DMS 273 treated with DMSO at 0.1 percent for 48 hours (cell line): Measurements from ENCODE around the gene ZNF408.
"Not testable (repeated sequence)": the region's sequence is repeated elsewhere in the genome, so short reads cannot be mapped to it uniquely, and the experiment has no call there.

Experiments
- DNase-seq: peaks from one replicate; lab custom pipeline; 2025; lab: John Stamatoyannopoulos, UW

Gene ZNF408

GRCh38 chr11:46700241-46701077 lies at the start of gene ZNF408, which contains the start of gene ARHGAP1:
ZNF408 (plus strand) TSS chr11:46701031; CDS start chr11:46701048, 17 bp downstream.
ARHGAP1 (minus strand) TSS chr11:46700619; CDS start chr11:46696107, 4,512 bp downstream.
- peak; percentile 91 for DNase-seq

DNA sequence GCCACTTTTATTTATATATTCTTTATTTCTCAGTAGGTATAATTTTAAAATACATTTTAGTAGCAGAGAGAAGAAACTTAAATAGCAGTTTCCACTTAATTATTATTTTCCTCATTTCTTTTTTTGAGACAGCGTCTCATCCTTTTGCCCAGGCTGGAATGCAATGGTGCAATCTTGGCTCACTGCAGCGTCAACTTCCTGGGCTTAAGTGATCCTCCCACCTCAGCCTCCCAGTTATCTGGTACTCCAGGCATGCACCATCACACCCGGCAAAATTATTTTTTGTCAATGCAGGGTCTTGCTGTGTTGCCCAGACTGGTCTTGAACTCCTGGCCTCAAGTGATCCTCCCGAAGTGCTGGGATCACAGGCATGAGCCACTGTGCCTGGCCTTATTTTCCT lies 45.2 kb upstream of the ZNF408 start:
- no peak for DNase-seq

DNA sequence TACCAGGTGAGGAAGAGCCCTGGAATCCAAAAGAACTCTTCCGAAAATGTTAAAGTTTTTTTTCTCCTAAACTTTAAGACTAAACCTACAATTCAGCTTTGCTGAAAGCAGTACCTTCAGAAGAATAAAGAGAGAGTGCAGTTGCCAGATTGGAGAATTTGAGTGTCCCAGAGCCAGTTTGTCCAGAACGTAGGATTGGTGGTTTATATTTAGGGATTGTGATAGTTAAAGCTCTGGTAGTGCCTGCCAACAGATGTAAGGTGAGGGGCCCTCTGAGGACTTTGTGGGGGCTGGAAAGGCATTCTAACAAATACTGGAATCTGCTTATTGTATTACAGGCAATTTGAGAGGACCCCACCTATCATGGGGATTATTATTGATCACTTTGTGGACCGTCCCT lies 43.6 kb upstream of the ZNF408 start:
- no peak for DNase-seq

- DNase-seq = no peak
These were observed 42.6 kb upstream of the ZNF408 start for GRCh38 chr11:46658259-46658658.

- no peak for DNase-seq
These were observed 40.9 kb upstream of the ZNF408 start for GRCh38 chr11:46659908-46660307.

DNA sequence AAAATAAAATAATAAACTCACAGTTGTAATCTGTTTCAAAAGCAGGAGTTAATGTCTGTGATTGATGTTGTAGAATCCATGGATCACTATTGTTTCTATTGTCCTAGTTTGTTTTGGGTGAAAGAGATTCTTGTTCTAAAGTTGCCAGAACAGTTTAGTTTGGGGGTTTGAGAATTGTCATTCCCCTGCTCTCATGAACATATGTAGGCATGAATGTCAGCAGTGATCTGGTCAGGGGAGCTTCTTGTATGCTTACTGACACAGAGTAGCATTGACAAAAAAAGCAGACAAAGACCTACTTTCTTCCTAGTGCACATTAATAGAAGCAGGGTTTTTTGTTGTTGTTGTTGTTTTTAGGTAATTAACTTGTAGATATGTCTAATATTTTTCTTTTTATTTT lies 39.0 kb upstream of the ZNF408 start:
- no peak for DNase-seq

GRCh38 chr11:46662366-46662765 lies 38.5 kb upstream of the ZNF408 start:
- DNase-seq = no peak

DNA sequence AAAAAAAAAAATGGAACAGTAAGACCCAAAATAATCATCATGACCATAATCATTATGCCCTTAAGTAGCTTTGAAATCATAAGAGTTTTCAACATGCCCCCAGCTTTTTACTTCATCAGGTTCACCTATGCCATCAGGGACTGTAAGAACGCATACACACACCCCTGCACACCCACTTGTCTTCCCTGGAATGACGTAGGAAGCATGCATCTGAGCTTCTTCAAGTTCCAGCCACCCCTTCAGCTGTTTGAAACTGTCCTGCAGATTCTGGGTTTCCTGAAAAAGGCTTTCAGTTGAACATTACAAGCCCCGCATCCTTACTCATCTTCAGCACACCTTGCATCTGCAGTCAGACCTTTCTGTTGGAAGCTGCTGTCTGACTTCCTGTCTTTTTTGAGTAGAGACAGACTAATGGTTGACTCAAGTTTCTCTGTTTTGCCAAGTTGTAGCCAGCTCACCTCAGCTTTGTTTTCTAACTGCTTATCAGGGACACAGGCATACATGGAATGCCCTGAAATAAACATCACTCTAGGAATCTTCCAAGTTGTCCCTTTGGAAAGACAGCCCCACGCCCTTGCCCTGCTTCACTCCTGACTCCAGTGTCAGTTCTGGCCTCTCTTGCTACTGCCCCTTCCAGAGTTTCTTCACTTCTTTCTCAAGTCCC lies 37.4 kb upstream of the ZNF408 start:
- DNase-seq = no peak

GRCh38 chr11:46664612-46665011 lies 36.2 kb upstream of the ZNF408 start:
- no peak for DNase-seq

DNA sequence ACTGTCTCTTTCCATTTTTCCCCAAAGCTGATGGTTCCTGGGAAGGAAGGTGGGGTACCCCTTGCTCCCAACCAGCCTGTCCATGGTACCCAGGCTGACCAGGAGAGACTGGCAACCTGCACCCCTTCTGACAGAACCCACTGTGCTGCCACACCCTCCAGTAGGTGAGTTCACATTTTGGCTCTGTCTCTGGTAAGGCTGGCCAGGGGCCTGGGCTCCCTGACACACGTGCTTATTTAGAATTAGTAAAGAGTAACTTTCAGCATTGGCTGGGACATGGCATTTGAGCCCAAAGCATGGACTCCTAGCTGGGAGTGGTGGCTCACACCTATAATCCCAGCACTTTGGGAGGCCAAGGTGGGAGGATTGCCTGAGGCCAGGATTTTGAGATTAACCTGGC lies 35.5 kb upstream of the ZNF408 start:
- no peak for DNase-seq

GRCh38 chr11:46666516-46666915 lies 34.3 kb upstream of the ZNF408 start:
- DNase-seq = no peak

DNA sequence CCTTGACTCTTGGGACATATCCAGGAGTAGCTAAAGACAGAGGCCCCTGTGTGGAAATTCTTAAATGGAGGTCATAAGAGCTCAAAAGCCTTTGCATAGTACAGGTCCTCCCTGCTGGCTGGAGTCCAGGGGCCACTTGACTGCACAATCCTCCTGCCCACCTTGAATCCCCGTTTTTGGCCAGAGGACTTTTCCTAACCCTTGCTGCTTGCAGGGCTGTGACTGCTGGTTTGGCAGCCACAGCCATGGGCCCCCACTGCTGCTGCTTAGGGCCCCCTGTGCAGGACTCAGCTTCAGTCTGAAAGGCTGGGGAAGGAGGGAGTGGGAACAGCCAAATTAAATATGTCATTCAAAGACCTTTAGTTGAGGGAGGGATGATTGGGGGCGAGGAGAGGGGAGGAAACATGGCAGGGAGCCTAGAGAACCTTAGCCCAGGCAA lies 33.8 kb upstream of the ZNF408 start:
- no peak for DNase-seq

GRCh38 chr11:46668480-46669085 lies 32.2 kb upstream of the ZNF408 start:
- no peak for DNase-seq

GRCh38 chr11:46669711-46670139 lies 31.1 kb upstream of the ZNF408 start:
- DNase-seq = no peak

DNA sequence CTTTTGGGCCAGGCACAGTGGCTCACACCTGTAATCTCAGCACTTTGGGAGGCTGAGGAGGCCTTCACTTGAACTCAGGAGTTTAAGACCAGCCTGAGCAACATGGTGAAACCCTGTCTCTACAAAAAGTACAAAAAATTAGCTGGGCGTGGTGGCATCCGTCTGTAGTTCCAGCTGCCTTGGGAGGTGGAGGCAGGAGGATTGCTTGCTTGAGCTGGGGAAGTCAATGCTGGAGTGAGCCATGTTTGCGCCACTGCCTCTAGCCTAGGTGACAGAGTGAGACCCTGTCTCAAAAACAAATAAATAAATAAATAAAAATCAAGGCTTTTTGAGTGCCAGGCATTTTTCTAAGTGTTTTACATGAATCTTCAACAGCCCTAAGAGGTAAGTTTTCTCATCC lies 30.3 kb upstream of the ZNF408 start:
- not testable (repeated sequence) for DNase-seq

- no peak for DNase-seq
These were observed 28.9 kb upstream of the ZNF408 start for GRCh38 chr11:46671958-46672315.

DNA sequence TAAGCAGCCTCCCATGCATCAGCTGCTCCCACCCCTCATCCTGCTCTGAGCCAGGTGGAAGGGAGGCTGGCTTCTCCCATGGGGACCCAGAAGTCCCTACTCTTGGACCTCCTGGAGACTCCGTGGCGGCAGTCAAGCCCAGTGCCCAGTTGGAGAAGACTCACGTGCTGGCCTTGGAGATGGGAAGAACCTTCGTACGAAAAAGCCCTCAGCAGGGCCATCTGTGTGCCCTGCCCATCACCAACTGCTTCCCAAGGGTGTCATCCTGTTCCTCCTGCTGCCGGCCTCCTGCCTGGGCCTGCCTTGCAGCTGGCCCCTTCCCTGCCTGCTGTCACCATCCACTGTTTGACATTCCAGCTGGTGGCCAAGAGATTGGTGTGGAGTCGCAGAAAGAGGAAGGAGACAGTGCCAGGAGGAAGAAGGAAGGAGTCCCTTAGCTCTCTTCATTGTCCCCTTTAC lies 28.4 kb upstream of the ZNF408 start:
- no peak for DNase-seq

GRCh38 chr11:46673713-46674462 lies 26.9 kb upstream of the ZNF408 start:
- no peak for DNase-seq

GRCh38 chr11:46674463-46675287 lies 26.2 kb upstream of the ZNF408 start:
- DNase-seq = no peak

DNA sequence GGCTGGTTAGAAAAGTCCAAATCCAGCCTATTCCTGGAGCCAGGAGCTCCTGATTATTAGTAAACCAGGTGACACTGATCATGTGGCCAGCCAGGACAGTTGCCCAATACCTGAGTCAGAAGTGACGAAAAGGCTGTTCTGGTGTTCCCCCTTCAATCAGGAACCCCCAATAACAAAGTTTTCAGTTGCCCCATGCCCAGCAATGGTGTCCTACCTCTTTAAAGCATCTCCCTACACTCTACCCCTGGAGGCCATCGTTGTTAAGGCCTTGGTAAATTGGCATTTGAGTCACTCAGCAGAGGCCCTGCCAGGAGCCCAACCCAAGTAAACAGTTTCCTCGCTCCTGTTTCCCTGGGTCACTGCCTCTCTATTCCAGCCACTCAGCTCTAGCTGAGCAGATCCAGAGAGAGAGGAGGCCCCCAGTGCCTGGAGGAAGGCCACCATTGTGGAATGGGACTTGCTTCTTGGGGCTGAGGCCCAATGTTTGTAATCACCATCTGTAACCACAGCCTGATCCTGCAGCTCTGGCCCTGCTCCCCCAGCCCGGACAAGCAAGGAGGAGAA lies 25.5 kb upstream of the ZNF408 start:
- no peak for DNase-seq

DNA sequence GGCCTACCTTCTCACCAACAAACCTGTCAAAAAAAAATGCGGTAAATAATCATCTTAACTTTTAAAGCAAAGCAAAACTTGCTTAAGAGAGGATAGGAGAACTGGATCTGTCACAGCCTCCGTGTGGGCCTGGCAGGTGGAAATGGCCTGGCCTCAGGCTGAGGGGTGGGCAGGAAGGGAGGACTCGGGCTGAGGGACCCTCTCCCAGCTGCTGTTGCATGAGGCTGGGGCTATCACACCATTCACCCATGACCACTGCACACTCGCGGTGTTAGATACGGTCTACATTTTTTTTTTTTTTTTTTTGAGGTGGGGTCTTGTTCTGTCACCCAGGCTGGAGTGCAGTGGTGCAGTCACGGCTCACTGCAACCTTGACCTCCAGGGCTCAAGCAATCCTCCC lies 24.9 kb upstream of the ZNF408 start:
- no peak for DNase-seq
